Stimulated activated CD8-positive, alpha-beta memory T cell treated with anti-CD3 and anti-CD28 coated beads, Interleukin-12 subunit alpha, Interleukin-12 subunit beta, amount 100 ng/mL, for 1 hour (primary cell): ENCODE data around the gene ITGA11.
"Not testable (repeated sequence)": the region's sequence is repeated elsewhere in the genome, so short reads cannot be mapped to it uniquely, and the experiment has no call there.

ENCODE experiments used
- DNase-seq: peaks from one replicate; pipeline ENCODE4 v3.0.0-alpha.2; 2020; ENCODE audit warnings: low read depth

Gene ITGA11

DNA sequence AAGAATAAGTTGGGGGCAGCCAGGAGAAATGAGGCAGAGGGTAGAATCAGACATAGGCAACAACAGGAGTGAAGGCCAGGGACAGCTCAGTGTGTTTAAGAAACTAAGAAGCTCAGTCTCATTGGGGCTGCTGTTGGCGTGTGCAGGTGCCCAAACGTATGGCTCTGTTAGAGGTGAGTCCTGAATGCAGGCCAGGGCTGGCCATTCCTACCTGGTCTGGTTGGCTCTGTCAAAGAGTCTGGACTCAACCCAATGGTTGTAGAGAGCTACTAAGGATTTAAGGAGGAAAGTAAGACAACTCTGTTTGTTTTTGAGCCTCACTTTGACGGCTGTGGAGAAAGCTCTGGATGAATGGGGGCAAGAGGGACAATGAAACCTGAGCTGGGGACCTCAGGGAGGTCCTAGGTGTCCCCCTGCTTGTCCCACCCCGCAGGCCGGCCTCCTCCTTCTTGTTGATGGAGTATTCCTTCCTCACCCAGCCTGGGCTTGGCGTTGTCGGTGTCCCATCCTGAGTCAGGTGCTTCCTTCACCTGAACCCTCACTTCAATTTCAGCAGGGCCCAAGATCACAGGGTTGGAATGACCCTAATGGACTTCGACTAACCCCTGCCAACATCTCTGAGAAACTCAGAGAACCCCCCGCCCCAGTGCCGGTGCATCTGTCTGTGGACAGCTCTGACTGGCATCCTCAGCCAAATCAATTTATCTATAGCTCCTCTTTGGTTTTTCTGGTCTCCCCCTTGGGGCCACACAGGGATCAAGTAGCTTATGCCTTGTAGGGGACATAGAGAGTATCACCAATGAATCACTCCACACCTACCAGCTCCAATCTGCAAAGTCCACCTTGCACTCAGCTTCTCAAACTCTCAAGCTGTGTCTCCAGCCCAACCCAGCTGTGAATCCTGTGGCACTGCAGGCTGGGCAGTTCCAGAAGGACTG is 8.3 kb downstream of the ITGA11 start:
- no peak for DNase-seq

DNA sequence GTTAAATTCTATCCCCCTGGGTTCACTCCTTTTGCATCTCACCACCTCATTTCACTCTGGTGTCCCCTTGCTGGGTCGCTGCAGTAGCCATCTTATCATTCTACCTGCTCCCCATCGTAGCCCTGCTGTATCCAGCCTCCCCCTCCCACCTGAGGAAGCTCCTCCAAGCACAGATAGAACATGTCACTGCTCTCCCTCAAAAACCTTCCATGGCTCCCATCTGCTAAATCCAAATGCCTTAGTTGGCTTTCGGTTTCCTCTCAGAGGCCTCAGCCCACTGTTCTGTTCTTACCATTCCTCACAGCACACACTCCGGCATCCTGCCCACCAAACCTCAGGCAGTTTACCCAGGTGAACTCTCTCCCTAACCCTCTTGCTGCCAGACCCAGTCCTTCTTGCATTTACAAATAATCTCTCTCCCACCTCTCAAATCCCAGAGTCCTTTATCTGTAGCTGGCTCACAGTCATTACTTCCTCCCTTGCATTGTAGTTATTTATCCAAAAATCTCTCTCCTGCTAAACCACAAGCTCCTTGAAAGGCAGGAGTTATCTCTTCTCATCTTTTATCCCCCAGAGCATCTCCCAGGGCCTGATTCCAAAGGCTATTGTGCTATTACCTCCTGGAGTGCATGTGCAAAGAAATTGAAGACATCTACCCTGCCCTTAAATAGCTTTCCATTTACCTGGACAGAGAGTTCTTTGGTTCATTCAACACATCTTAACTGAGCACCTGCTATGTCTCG is 9.4 kb downstream of the ITGA11 start:
- DNase-seq: not testable (repeated sequence)

DNA sequence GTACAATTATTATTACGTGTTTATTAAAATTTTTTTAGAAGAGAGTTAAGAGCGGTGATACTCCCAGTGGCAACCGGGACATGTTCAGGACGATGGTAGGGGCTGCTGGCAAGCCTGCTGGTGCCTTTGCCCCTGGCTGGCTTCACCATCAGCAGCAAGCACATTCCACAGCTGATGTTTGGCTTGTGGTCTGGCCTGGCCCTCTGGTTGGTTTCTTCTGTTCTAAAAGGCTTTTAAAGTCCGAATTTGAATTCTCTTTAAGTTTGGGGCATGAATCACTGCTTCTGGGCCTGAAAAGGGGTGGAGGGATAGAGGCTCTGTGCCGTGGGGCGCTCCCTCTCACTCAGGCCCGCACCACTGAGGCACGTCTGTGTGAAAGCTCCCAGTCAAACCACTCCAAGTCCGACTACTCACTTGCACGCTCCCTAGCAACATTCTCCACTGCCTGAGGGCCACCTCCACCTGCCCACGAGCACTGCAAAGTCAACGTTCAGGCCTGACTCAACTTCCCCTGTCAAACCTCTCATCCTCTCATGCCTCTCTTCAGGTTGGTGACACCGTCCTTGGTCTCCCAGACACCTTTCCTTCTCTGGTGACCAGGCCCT is 10.1 kb downstream of the ITGA11 start:
- DNase-seq: no peak

DNA sequence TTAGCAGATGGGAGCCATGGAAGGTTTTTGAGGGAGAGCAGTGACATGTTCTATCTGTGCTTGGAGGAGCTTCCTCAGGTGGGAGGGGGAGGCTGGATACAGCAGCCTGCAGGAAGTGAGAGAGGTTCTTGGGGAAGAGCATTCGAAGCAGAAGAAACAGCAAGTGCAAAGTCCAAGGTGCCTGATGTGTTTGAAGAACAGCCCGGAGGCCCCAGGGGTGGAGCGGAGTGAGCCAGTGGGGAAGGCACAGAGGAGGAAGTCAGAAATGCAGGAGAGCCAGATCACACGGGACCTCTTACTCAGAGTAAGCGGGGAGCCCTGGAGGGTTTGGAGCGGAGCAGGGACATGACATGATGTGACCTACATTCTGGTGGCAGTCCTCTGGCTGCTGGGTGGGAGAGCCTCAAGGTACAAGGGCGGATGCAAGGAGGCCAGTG is 10.8 kb downstream of the ITGA11 start:
- no peak for DNase-seq

DNA sequence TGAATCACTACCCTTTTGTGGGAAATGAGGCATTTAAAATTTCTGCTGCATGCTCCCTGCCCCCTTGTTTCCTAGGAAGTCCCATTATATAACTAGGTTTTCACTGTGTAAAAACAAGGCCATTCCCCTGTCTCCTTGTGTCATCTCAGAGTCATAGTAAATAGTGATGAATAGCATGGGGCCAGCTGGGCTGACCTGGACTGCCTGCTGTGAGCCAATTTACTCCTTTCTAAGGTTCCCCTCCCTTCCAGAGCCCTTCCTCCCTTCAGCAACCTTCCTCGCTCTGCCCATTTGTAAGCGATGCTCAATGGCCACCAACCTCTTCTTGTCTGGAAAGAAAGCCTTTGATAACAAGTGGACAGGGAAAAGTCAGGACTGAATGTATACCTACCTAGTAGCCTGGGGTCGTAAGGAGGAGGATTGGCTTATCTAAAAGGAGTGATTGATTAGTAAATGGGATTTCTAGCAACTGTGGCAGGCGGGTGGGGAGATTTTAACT is 11.7 kb downstream of the ITGA11 start:
- DNase-seq: no peak

DNA sequence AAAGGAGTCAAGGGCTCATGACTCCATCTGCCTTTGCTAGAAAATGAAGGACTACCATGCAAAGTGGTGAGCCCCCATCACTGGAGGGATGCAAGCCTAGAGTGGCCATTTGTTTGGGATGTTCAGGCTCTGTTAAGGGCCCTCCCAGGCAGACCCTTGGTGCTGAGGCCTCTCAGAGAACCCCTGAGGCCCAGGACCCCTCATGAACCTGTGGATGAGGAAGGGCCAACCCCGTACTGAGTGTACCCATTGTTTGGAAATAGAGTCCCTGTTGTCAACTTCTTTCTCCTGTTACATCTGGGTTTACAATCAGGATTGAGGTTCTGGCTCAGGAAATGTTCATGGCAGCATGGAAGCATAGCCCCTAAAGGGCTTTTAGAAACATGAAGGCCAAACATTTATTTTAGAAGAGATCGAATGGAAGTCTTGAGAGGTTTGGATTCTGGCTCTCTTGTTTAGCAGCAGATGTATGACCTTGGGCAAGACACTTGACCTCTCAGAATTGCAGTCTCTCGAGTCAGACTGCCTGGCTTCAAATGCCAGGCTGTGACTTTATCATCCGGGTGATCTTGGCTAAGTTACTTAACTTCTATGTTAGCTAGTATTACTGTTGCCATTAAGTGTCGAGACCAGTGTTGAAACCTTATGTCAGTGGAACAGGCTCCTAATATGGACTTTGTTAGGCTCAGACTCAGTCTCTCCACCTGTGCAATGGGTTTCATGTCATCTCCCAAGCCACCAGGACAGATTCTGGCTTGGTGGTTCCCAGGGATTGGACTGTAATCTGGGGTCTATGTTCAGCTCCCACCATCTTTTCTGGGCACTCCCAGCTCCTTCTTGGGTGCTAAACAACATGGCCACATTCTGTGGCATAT is 12.4 kb downstream of the ITGA11 start:
- DNase-seq: no peak

DNA sequence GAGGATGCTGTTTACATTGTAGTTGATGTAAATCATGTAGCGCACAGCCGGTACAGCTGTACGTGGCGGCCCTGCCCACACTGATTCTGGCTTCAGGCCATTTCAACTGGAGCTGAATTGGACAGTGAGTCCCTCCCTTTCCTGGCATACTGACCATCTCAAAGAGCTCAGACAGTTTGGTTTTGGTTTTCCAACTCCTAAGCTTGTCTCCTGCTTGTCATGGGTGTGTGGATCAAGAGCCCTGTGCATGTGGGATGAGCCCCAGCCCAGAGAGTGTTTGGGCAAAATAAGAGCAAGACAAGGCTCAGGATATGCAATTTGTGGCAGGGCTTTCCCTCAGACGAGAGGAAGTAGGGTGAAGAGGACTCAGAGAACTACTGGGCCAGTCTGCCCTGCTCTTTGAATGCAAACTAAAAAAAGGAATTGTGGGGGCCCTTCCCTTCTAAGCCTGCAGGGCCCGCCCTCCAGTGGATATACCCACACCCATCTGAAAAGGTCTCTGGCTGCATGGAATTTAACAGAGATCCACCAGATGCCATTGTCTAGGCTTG is 13.3 kb downstream of the ITGA11 start:
- no peak for DNase-seq

DNA sequence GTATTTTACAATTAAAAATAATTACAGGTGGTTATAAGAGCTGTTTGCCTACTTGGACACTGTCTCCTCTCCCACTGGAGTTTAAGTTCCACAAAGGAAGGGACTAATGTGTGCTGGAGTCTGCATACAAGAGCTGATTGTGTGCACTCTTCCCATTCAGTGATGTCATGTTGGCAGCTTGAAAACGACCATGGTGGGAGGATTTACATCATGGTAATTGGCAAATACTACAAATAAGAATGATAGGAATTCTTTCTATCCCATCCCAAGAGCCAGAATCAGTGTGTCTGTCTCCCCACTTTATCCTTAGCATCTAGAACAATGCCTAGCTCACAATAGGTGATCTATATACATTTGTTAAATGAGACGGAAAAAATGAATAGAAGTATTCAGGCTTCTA is 14.1 kb downstream of the ITGA11 start:
- DNase-seq: no peak

DNA sequence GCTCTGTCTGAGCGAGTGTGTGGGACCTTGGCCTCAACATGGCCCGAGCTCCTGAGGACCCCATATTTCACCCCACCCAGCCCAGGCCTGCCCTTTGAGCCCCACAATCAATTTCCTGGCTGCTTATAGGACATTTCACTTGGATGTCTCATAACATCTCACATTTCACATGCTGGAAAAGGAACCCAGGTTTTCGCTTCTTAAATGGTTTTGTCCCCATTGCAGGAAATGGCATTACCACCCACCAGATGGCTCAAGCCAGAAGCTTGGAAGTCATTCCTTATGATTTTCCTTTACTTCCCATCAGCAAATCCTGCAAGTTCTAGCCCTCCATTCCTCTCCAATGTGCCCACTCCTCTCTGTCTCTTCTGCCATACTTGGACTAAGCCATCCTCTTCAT is 14.9 kb downstream of the ITGA11 start:
- DNase-seq: no peak

DNA sequence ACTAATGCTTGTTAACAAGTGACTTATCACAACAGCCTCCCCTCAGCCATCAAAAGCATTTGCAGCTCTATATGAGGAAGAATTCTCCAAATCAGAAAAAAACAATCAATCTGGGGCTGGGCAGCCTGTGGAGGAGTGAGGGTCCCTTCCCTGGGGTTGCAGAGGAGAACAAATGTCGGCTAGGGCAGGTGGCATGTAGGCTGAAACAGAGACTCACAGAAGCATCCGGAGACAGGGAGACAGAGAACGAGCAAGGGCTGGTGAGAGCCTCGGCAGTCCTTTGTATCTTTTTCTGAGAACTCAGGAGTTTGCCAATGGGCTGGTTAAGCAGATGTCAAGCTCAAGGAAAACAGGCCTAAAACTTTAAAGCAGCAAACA is 15.8 kb downstream of the ITGA11 start:
- DNase-seq: no peak

DNA sequence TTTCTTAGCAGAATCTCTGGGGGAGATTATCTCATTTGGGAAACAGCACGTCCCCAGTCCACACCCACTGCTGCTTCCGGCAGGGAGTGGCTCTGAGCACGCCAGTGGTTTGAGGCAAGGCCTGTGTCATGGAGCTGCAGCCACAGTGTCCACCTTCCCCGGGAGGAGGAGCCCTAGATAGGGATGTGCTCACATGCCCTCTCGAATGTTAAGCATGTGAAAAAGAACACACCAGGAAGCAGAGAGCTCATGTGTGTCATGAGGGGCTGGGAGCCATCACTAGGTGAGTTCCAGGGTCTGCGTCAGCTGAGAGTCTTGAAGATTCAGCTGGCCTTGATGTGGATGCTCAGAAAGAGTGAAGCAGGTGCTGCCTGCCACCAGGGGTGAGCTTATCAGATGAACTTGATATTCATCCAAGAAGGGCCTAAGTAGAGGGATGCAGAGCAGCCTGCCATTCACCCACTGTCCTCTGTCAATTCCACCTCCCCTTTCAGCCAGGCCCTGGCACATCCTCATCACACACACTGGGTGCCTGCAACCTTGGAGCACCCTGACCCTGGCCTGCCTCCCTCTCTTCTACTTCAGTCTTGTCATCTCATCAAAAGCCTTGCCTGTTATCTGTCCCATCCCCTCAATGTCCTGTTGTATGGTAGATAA is 16.3 kb downstream of the ITGA11 start:
- DNase-seq: no peak

DNA sequence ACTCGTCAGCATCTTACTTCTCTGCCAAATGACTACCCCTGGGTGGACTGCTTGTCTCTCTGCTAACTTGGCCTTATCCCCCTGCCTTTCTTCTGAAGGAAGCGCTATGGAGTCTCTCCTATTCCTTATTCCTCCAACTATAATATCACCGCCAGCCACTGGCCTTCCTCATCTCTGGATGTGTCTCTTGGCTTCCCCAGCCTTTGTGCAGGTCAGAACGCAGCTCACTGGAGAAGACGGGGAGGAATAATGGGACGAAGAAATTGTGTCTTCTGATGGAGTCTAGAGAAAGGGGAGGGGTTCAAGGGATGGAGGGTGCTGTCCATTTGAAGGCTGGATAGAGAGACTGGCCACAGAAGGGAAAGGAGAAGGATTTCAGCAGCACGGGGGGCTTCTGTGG is 16.9 kb downstream of the ITGA11 start:
- DNase-seq: no peak

DNA sequence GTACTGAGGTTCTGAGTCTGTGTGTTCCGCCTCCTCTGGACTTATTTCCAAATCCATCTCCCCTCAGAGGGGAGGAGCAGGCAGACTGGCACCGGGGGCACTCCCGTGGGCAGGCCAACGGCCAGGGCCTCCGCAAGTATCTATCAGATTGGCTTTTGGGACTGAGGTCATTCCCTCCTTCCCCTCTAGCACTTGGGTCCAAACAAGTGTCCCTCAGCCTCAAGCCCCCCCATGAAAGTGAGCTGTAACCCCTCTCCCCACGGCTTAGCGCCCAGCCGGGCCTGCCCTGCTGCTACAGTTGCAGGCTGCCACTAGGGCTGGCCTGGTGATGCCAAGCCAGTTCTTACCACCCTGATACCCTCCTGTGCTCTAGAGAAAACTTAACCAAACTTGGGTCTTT is 17.4 kb downstream of the ITGA11 start:
- no peak for DNase-seq

DNA sequence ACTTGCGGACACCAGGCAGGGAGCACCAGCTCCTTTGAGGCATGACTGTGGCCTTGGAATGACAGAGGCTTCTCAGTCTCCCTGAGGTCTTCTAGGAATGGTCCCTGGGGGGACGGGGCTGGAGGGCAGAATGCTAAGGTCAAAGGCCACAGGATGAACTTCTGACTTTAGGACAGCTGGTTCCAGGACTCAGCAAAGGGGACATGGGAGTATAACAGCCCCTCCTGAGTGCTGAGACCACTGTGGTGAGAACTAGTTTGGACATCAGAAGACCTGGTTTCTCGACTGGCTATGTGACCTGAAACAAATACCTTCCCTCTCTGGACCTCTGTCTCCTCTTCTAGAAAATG is 17.8 kb downstream of the ITGA11 start:
- DNase-seq: no peak

DNA sequence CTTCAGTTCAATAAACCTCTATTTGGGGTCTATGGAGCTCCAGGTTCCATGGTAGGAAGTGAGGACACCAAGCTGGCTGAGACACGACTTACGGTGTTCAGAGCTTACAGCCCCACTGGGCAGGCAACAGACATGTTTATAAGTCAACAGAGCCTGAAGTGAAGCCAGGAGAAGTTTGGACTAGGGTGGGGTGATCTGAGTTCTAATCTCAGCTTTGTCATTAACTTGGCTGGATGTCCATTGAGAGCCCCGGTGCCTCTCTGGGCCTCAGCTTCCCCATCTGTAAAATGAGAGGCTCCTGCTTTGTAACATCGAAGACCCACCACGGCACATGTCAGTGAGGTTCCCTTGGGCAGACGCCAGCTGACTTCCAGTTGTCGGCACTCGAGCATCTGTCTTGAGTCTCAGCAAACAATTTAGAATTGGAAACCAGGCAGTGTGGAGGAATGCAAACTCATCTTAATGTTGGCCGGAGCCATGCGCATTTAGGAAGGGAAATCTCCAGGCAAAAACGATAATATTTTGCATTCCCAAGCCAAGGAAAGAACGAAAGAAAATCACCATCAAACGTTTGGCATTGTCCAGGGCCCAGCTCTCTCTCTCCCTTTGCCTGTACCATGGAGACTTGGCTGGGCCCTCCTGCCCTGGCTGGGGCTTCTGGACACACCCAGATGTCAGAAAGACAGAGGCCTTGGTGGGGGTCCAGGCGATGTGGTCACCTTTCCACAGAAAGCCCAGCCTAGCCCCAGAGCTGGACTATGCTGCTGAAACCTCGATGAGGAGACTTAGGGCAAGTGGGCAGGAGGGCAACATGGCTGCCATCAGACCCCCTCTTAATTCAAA is 18.4 kb downstream of the ITGA11 start:
- DNase-seq: no peak

DNA sequence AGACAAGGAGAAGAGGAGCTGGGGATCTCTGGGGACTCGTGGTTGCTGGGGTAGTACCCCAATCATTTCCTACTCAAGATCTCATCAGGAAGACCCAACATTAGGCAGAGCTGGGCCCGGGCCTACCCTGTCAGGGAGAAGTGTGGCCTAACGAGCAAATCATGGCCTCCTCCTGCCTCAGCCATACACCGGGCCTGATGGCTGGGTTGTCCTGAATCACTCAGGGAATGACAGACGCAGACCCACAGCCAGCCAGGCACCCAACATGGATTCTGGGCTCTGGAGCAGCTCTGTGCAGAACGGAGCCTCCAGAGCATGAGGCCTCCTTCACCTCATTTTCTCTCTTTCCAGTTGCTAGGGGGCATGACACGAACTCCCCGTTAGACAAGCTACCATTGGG is 19.7 kb downstream of the ITGA11 start:
- no peak for DNase-seq

DNA sequence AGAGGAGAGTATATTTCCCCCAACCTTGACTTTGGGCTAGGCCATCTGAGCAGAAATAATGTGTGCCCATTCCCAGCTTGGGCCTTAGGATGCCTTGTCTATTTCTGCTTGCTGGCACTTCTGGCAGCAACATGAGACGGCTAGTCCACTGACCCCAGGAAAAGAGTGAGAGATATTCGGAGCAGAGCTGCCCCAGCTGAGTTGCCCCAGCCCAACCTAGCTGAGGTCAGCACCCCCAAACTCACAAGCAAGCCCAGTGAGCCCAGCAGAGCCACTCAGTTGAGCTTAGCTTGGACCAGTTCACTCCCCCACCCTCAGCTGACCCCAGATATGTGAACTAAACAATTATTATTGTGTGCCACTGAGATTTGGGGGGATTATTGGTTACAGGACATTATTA is 20.2 kb downstream of the ITGA11 start:
- DNase-seq: no peak

DNA sequence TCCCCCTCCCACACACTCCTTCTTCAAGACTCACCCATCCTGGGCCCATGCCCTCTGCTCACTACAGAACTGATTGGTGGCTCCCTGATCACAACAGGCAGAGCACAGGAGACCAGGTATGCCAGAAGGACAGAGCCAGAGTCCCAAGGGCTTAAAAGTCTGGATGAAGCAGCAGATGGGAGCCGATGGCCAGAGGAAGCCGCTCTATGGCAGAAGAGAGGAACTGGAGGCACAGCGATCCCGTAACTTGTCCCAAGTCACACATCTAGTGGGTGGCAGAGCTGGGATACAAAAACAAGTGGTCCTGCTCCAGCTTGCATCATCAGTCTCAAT is 20.7 kb downstream of the ITGA11 start:
- DNase-seq: no peak

DNA sequence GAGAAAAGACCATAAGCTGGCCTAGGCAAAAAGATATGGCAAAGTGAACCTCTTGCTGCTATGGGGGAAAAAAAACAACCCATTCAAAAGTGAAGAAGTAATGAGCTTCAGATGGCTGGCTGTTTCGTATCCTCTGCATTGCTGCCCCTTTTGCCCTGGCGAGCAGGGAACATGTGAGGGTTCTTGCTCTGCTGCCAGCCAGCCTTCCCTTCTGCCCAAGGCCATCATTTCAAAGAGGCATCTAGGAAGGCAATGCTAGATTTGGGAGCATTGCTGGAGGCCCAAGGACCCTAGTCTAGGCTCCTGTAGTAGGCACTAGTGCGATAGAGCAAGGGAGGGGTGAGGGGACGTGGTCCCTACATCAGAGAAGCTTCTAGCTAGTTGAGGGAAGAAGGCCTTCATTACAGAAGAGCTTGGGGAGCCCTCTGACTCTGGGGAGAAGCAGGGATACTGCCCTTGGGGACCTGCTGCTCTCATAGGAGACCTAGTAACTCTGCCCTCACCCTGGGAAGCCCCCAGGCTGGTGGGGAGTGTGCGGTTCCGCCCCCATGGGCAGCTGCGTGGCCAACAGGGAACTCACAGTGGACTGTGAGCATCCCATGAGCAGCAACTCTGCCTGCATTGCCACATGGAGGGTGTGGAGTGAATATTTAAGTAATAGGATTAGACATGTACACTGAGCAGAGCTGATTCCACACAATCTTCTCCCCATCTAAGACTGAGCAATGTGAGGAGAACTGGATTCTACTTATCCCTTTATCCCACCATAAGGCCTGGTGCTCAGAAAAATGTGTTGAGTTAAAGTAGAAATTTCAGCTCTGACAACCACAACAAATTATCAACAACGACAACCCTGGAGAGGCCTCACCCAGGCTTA is 21.3 kb downstream of the ITGA11 start:
- no peak for DNase-seq
